Activated CD8-positive, alpha-beta memory T cell treated with anti-CD3 and anti-CD28 coated beads, Interleukin-2, amount 50 U/mL, for 24 hours (primary cell): ENCODE data around the gene SLMAP.

Experiments used
- DNase-seq: peaks from one replicate; pipeline ENCODE4 v3.0.0-alpha.2; 2020; ENCODE audit errors: extremely low read depth

The SLMAP gene

GRCh38 chr3:57753016-57753415 is 3.1 kb upstream of the SLMAP start:
- DNase-seq, result no peak

GRCh38 chr3:57755368-57755675 is 787 bp upstream of the SLMAP start:
- DNase-seq, result no peak

- no peak for DNase-seq
Observed at GRCh38 chr3:57756528-57757401, 656 bp downstream of the SLMAP start.

- no peak for DNase-seq
Observed at GRCh38 chr3:57757642-57758297, 1.7 kb downstream of the SLMAP start.

GRCh38 chr3:57758686-57759085 is 2.6 kb downstream of the SLMAP start:
- DNase-seq, result no peak

GRCh38 chr3:57764794-57765193 is 8.7 kb downstream of the SLMAP start:
- DNase-seq, result no peak

- DNase-seq, result no peak
Observed at GRCh38 chr3:57768595-57768994, 12.5 kb downstream of the SLMAP start.

- no peak for DNase-seq
Observed at GRCh38 chr3:57770009-57770827, 14.1 kb downstream of the SLMAP start.

- no peak for DNase-seq
Observed at GRCh38 chr3:57772251-57772650, 16.1 kb downstream of the SLMAP start.

- no peak for DNase-seq
Observed at GRCh38 chr3:57777774-57778173, 21.7 kb downstream of the SLMAP start.

GRCh38 chr3:57778494-57778893 is 22.4 kb downstream of the SLMAP start:
- no peak for DNase-seq

- no peak for DNase-seq
Observed at GRCh38 chr3:57779666-57780065, 23.6 kb downstream of the SLMAP start.

GRCh38 chr3:57783186-57784088 is 27.3 kb downstream of the SLMAP start:
- DNase-seq, result no peak

GRCh38 chr3:57784089-57784735 is 28.1 kb downstream of the SLMAP start:
- DNase-seq, result no peak

- no peak for DNase-seq
Observed at GRCh38 chr3:57785446-57785845, 29.3 kb downstream of the SLMAP start.

- no peak for DNase-seq
Observed at GRCh38 chr3:57787867-57788623, 31.9 kb downstream of the SLMAP start.

- DNase-seq, result no peak
Observed at GRCh38 chr3:57788624-57789018, 32.5 kb downstream of the SLMAP start.

GRCh38 chr3:57791245-57791644 is 35.1 kb downstream of the SLMAP start:
- no peak for DNase-seq

- DNase-seq, result no peak
Observed at GRCh38 chr3:57792198-57792597, 36.1 kb downstream of the SLMAP start.

GRCh38 chr3:57793737-57794187 is 37.7 kb downstream of the SLMAP start:
- no peak for DNase-seq
